Raji (cell line): ENCODE results near the gene CMPK2.

ENCODE experiments used
- POLR2A ChIP-seq: IDR thresholded peaks from 2 replicates; pipeline ENCODE4 v1.6.1; 2011; ENCODE audit warnings: low read depth, low read length, control low read depth; ENCODE audit not compliant: insufficient read depth

The CMPK2 gene

GRCh38 chr2:6800553-6800952 is 65.2 kb downstream of the CMPK2 start:
- TF ChIP-seq POLR2A: no peak
